Loucy (cell line): ENCODE results near the gene PNLIPRP2.

ENCODE experiments used
- H2AFZ ChIP-seq: fragments of 200-600 bp; sonication (generic); 2 replicates; pipeline ENCODE4 v1.6.0; 2016; ENCODE audit warnings: antibody characterized with exemption, mild to moderate bottlenecking, low read length, moderate library complexity
- H3F3A ChIP-seq: fragments of 200-600 bp; 2 replicates; pipeline ENCODE4 v1.6.0; 2016; ENCODE audit warnings: antibody characterized with exemption, low read depth, mild to moderate bottlenecking
- H3K27me3 ChIP-seq: fragments of 200-600 bp; sonication (generic); 2 replicates; pipeline ENCODE4 v1.6.1; 2014; ENCODE audit warnings: low read length, mild to moderate bottlenecking; ENCODE audit not compliant: insufficient read depth, poor library complexity, severe bottlenecking
- H3K36me3 ChIP-seq: fragments of 200-600 bp; sonication (generic); 2 replicates; pipeline ENCODE4 v1.6.1; 2016; ENCODE audit warnings: low read length; ENCODE audit not compliant: insufficient read depth
- H3K4me1 ChIP-seq: fragments of 200-600 bp; sonication (generic); 2 replicates; pipeline ENCODE4 v1.5.1; 2014; ENCODE audit warnings: low read length, mild to moderate bottlenecking; ENCODE audit not compliant: insufficient read depth, poor library complexity, severe bottlenecking
- H3K4me2 ChIP-seq: fragments of 200-600 bp; sonication (generic); 2 replicates; pipeline ENCODE4 v1.6.0; 2014; ENCODE audit warnings: antibody characterized with exemption, low read length, low read depth, mild to moderate bottlenecking; ENCODE audit not compliant: poor library complexity, severe bottlenecking
- H3K4me3 ChIP-seq: fragments of 200-600 bp; sonication (generic); 2 replicates; pipeline ENCODE4 v1.5.1; 2014; ENCODE audit warnings: low read length, mild to moderate bottlenecking, mixed read lengths; ENCODE audit not compliant: poor library complexity, severe bottlenecking
- H3K79me2 ChIP-seq: fragments of 200-600 bp; sonication (generic); 2 replicates; pipeline ENCODE4 v1.6.1; 2014; ENCODE audit warnings: low read length; ENCODE audit not compliant: insufficient read depth
- H3K9ac ChIP-seq: fragments of 200-600 bp; sonication (generic); 2 replicates; pipeline ENCODE4 v1.6.0; 2014; ENCODE audit warnings: mild to moderate bottlenecking, low read depth, low read length, moderate library complexity; ENCODE audit not compliant: poor library complexity, severe bottlenecking
- H3K9me2 ChIP-seq: fragments of 200-600 bp; sonication (generic); replicated peaks from 2 replicates; pipeline ENCODE4 v1.6.1; 2016; ENCODE audit warnings: low read depth, low read length, mixed read lengths
- H3K9me3 ChIP-seq: fragments of 200-600 bp; sonication (generic); 2 replicates; pipeline ENCODE4 v1.6.1; 2014; ENCODE audit warnings: mild to moderate bottlenecking, antibody characterized with exemption, low read length, low read depth; ENCODE audit not compliant: insufficient read depth
- H4K20me1 ChIP-seq: fragments of 200-600 bp; sonication (generic); 2 replicates; pipeline ENCODE4 v1.6.0; 2014; ENCODE audit warnings: antibody characterized with exemption, low read length, mild to moderate bottlenecking; ENCODE audit not compliant: insufficient read depth, poor library complexity, severe bottlenecking
- EZH2phosphoT487 ChIP-seq: fragments of 200-600 bp; IDR thresholded peaks from 2 replicates; pipeline ENCODE4 v1.6.1; 2018; ENCODE audit warnings: antibody characterized with exemption, mild to moderate bottlenecking, moderate library complexity, borderline replicate concordance
- TF ChIP-seq, protein P1 (sequence below): fragments of 200-600 bp; sonication (generic); conservative IDR thresholded peaks from 2 replicates; pipeline ENCODE4 v1.5.1; 2014; ENCODE audit warnings: mild to moderate bottlenecking, antibody characterized with exemption, low read length

The PNLIPRP2 gene

DNA sequence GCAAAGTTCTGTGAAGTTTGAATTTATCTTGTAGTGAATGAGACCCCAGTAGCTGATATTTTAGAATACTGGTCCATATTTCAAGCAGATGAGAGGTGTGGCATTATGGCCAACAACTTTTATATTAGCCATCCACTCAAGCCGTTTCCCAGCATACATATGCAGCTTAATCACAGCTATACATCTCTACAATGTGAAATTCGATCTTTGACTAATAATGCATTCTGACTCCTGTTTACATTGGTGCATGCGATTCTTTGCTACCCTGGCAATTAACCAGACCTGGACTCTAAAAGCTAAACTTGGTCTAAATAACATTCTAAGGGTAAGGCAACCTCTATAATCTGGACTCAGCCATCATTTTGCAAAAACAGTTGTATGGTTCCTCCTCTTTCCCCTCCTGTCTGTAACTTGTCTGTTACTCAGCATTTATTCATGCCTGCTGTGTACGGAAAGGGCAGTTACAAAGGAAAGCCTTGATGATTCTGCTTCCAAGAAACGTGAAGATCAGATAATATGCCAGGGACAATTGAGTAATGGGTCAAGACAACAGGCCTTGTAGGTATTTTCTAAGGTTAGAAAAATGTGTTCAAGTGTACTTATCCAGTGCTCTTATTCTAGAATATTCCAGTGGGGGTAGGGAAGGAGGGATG lies 50.6 kb downstream of the PNLIPRP2 start:
- no peak overlapping the region for H3K9ac ChIP-seq

GRCh38 chr10:116672891-116673290 lies 52.1 kb downstream of the PNLIPRP2 start:
- Histone ChIP-seq H3K9me2 (no peaks in the 10 kb centered on the region), H3K27me3 (no peaks in the 10 kb centered on the region), H3K79me2 (no peaks in the 10 kb centered on the region), H3K36me3 (no peaks in the 10 kb centered on the region), H3K4me3 (no peak overlapping the region), H3K4me2 (no peak overlapping the region), H3K9me3 (no peaks in the 10 kb centered on the region), H3K4me1 (no peaks in the 10 kb centered on the region), H3F3A (no peaks in the 10 kb centered on the region), H3K9ac (no peak overlapping the region), H4K20me1 (no peaks in the 10 kb centered on the region), H2AFZ (no peak overlapping the region)
- TF ChIP-seq, protein P1, sequence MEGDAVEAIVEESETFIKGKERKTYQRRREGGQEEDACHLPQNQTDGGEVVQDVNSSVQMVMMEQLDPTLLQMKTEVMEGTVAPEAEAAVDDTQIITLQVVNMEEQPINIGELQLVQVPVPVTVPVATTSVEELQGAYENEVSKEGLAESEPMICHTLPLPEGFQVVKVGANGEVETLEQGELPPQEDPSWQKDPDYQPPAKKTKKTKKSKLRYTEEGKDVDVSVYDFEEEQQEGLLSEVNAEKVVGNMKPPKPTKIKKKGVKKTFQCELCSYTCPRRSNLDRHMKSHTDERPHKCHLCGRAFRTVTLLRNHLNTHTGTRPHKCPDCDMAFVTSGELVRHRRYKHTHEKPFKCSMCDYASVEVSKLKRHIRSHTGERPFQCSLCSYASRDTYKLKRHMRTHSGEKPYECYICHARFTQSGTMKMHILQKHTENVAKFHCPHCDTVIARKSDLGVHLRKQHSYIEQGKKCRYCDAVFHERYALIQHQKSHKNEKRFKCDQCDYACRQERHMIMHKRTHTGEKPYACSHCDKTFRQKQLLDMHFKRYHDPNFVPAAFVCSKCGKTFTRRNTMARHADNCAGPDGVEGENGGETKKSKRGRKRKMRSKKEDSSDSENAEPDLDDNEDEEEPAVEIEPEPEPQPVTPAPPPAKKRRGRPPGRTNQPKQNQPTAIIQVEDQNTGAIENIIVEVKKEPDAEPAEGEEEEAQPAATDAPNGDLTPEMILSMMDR, result no peak
- no peak for TF ChIP-seq EZH2phosphoT487

More for the DNA sequence above, 50.6 kb downstream of the PNLIPRP2 start:
- no peak for TF ChIP-seq EZH2phosphoT487
- TF ChIP-seq, protein P1, result no peak
- Histone ChIP-seq H4K20me1 (no peaks in the 10 kb centered on the region), H3K4me2 (no peak overlapping the region), H3F3A (no peaks in the 10 kb centered on the region), H3K36me3 (no peaks in the 10 kb centered on the region), H3K4me1 (no peaks in the 10 kb centered on the region), H3K9me3 (no peaks in the 10 kb centered on the region), H3K4me3 (no peak overlapping the region), H3K9me2 (no peaks in the 10 kb centered on the region), H3K79me2 (no peaks in the 10 kb centered on the region), H2AFZ (no peak overlapping the region), H3K27me3 (no peaks in the 10 kb centered on the region)

- Histone ChIP-seq H2AFZ (no peak overlapping the region), H3K4me2 (no peak overlapping the region), H3F3A (no peaks in the 10 kb centered on the region), H3K4me1 (no peaks in the 10 kb centered on the region), H4K20me1 (no peaks in the 10 kb centered on the region), H3K4me3 (no peak overlapping the region), H3K79me2 (no peaks in the 10 kb centered on the region), H3K36me3 (no peaks in the 10 kb centered on the region), H3K9ac (no peak overlapping the region), H3K27me3 (no peaks in the 10 kb centered on the region), H3K9me2 (no peaks in the 10 kb centered on the region), H3K9me3 (no peaks in the 10 kb centered on the region)
- TF ChIP-seq EZH2phosphoT487, result no peak
- TF ChIP-seq, protein P1, result no peak
These were observed 53.1 kb downstream of the PNLIPRP2 start for GRCh38 chr10:116673866-116674265.
